AG09319 (cell line): ENCODE measurements around the gene CAMKK2.
"Not testable (repeated sequence)": the region's sequence is repeated elsewhere in the genome, so short reads cannot be mapped to it uniquely, and the experiment has no call there.

ENCODE experiments used
- DNase-seq: peaks from one replicate; pipeline ENCODE4 v3.0.0-alpha.2; 2010; ENCODE audit warnings: low read depth; ENCODE audit errors: extremely low read depth
- TF ChIP-seq, protein P1 (sequence below): IDR thresholded peaks from 2 replicates; pipeline ENCODE4 v1.5.1; 2011; ENCODE audit warnings: low read depth, mild to moderate bottlenecking, inconsistent platforms, low read length, moderate library complexity

CAMKK2 gene

GRCh38 chr12:121205491-121205890 is 91.0 kb downstream of the CAMKK2 start:
- TF ChIP-seq, protein P1, sequence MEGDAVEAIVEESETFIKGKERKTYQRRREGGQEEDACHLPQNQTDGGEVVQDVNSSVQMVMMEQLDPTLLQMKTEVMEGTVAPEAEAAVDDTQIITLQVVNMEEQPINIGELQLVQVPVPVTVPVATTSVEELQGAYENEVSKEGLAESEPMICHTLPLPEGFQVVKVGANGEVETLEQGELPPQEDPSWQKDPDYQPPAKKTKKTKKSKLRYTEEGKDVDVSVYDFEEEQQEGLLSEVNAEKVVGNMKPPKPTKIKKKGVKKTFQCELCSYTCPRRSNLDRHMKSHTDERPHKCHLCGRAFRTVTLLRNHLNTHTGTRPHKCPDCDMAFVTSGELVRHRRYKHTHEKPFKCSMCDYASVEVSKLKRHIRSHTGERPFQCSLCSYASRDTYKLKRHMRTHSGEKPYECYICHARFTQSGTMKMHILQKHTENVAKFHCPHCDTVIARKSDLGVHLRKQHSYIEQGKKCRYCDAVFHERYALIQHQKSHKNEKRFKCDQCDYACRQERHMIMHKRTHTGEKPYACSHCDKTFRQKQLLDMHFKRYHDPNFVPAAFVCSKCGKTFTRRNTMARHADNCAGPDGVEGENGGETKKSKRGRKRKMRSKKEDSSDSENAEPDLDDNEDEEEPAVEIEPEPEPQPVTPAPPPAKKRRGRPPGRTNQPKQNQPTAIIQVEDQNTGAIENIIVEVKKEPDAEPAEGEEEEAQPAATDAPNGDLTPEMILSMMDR: no peak
- no peak for DNase-seq

DNA sequence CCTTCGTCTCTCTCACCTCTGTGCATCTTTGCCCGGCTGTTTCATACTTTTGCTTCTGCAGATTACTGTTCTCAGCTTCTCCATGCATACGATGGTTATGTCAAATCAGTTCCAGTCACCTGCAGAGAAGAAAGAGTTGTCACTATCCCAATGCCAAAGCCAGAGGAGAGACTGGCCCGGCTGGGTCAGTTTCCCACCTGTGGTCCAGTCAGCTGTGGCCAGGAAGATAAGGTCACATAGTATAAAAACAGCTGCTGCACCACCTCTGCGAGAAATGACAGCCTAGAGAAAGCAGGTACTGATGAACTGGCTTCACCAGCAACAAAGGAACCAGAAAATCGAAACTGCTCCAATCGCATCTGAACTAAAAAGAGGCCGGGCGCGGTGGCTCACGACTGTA is 93.0 kb downstream of the CAMKK2 start:
- DNase-seq: no peak
- TF ChIP-seq, protein P1: no peak

- no peak for DNase-seq
- TF ChIP-seq, protein P1: no peak
Measured at GRCh38 chr12:121202407-121203355, 93.8 kb downstream of the CAMKK2 start.

- DNase-seq: not testable (repeated sequence)
Measured at GRCh38 chr12:121201140-121201539, 95.4 kb downstream of the CAMKK2 start.

GRCh38 chr12:121198949-121199348 is 97.6 kb downstream of the CAMKK2 start:
- no peak for DNase-seq

GRCh38 chr12:121196902-121197301 is 99.6 kb downstream of the CAMKK2 start:
- TF ChIP-seq, protein P1: no peak

More at GRCh38 chr12:121198949-121199348, 97.6 kb downstream of the CAMKK2 start:
- TF ChIP-seq, protein P1: no peak

GRCh38 chr12:121191151-121191550 is 105.4 kb downstream of the CAMKK2 start:
- TF ChIP-seq, protein P1: no peak
- DNase-seq: no peak

More at GRCh38 chr12:121196902-121197301, 99.6 kb downstream of the CAMKK2 start:
- DNase-seq: no peak
